Keratinocyte (primary cell): ENCODE results near the gene EPB41L4B. TPM values are rescaled to one million over a fixed set of nuclear protein-coding genes. Genes with fewer than 3 reads are reported as not detected.
A peak's percentile ranks its signal among the peaks of the same experiment; 100 is the strongest.

Experiments used
- DNase-seq: peaks from one replicate; pipeline ENCODE4 v3.0.0-alpha.2; 2011; ENCODE audit warnings: low read depth, missing footprints, low spot score
- FAIRE-seq: peaks from 2 replicates; lab custom pipeline; 2011; peaks lifted over from hg19 to GRCh38; lab: Jason Lieb, UNC
- H2AFZ ChIP-seq: 2 replicates; pipeline ENCODE4 v1.6.0; 2012; ENCODE audit warnings: low read length, control low read depth, inconsistent platforms; ENCODE audit not compliant: control insufficient read depth
- H3K27ac ChIP-seq: 2 replicates; pipeline ENCODE4 v1.5.1; 2011; ENCODE audit warnings: low read length; ENCODE audit not compliant: control insufficient read depth, insufficient read depth
- H3K27me3 ChIP-seq: 3 replicates; pipeline ENCODE4 v1.6.0; 2011; ENCODE audit warnings: low read length; ENCODE audit not compliant: control insufficient read depth, insufficient read depth; ENCODE audit errors: extremely low read depth
- H3K36me3 ChIP-seq, 2 experiments: 2 replicates in 1 of 2; 3 replicates in 1 of 2; pipeline ENCODE4 v1.5.1; 2011; ENCODE audit warnings: low read length in 2 of 2, mild to moderate bottlenecking in 1 of 2; ENCODE audit not compliant: control insufficient read depth in 2 of 2, insufficient read depth in 2 of 2; ENCODE audit errors: extremely low read depth in 1 of 2
- H3K4me1 ChIP-seq: 3 replicates; pipeline ENCODE4 v1.5.1; 2011; ENCODE audit warnings: low read length; ENCODE audit not compliant: control insufficient read depth, insufficient read depth; ENCODE audit errors: extremely low read depth
- H3K4me2 ChIP-seq: 3 replicates; pipeline ENCODE4 v1.6.0; 2011; ENCODE audit warnings: low read depth, low read length; ENCODE audit not compliant: control insufficient read depth, insufficient read depth; ENCODE audit errors: extremely low read depth
- H3K4me3 ChIP-seq, 3 experiments: fragments of 200-600 bp in 1 of 3; sonication (generic) in 1 of 3; 2 replicates in 2 of 3; 3 replicates in 1 of 3; pipeline ENCODE4 v1.5.1; 2011 to 2016; ENCODE audit warnings: low read length in 3 of 3, mild to moderate bottlenecking in 3 of 3, control low read depth in 2 of 3, inconsistent platforms in 1 of 3, low read depth in 1 of 3, mixed read lengths in 1 of 3, mixed run types in 1 of 3, moderate library complexity in 1 of 3; ENCODE audit not compliant: control insufficient read depth in 2 of 3, insufficient read depth in 2 of 3; ENCODE audit errors: extremely low read depth in 1 of 3
- H3K79me2 ChIP-seq: 2 replicates; pipeline ENCODE4 v1.6.0; 2012; ENCODE audit warnings: low read length; ENCODE audit not compliant: control insufficient read depth, insufficient read depth
- H3K9ac ChIP-seq: 3 replicates; pipeline ENCODE4 v1.6.0; 2011; ENCODE audit warnings: low read length; ENCODE audit not compliant: control insufficient read depth, insufficient read depth; ENCODE audit errors: extremely low read depth
- H3K9me1 ChIP-seq: 3 replicates; pipeline ENCODE4 v1.6.0; 2011; ENCODE audit warnings: low read length; ENCODE audit not compliant: control insufficient read depth, insufficient read depth; ENCODE audit errors: extremely low read depth
- H3K9me3 ChIP-seq: 2 replicates; pipeline ENCODE4 v1.5.1; 2012; ENCODE audit warnings: low read depth, low read length; ENCODE audit not compliant: control insufficient read depth
- H4K20me1 ChIP-seq: 3 replicates; pipeline ENCODE4 v1.6.0; 2011; ENCODE audit warnings: low read length; ENCODE audit not compliant: control insufficient read depth, insufficient read depth; ENCODE audit errors: extremely low read depth
- EZH2 ChIP-seq: IDR thresholded peaks from one replicate; pipeline ENCODE4 v1.6.1; 2012; ENCODE audit warnings: inconsistent platforms, mild to moderate bottlenecking, low read length, moderate library complexity
- dilution Hi-C: fragments of 300-500 bp; cut with MboI; formaldehyde crosslinking; loops from one replicate; pipeline ENCODE4 v1.7.0; 2020; ENCODE audit warnings: low sequenced_read_pairs; ENCODE audit not compliant: extremely low pct_ligation_motif_present
- polyA plus RNA-seq, 5 experiments: library from polyadenylated mRNA; depleted of rRNA in 3 of 5; stranded (reverse) in 3 of 5; stranded (forward) in 1 of 5; unstranded in 1 of 5; fragments of >200 nt; gene quantifications; 1 replicate in 1 of 5; 2 replicates in 3 of 5; 3 replicates in 1 of 5; pipeline versions ENCODE4 v1.2.1 to v1.2.3, GENCODE V29; 2011 to 2012; ENCODE audit warnings: missing spikeins in 2 of 5, low read depth in 1 of 5, low replicate concordance in 1 of 5
- TF ChIP-seq, protein P1 (sequence below), 3 experiments: IDR thresholded peaks in 1 of 3; conservative IDR thresholded peaks in 1 of 3; optimal IDR thresholded peaks in 1 of 3; 2 replicates in 2 of 3; 3 replicates in 1 of 3; pipeline versions ENCODE3 to v1.5.1; 2011; ENCODE audit warnings: low read length in 3 of 3, mild to moderate bottlenecking in 3 of 3, moderate library complexity in 2 of 3, control low read depth in 1 of 3, inconsistent platforms in 1 of 3; ENCODE audit not compliant: insufficient read depth in 2 of 3; ENCODE audit errors: extremely low read depth in 1 of 3

The EPB41L4B gene
- polyA plus RNA-seq, 1 donor (not counting 4 experiments of a cell fraction or from before 2014, with no cell fraction given), result 13.7 TPM

DNA sequence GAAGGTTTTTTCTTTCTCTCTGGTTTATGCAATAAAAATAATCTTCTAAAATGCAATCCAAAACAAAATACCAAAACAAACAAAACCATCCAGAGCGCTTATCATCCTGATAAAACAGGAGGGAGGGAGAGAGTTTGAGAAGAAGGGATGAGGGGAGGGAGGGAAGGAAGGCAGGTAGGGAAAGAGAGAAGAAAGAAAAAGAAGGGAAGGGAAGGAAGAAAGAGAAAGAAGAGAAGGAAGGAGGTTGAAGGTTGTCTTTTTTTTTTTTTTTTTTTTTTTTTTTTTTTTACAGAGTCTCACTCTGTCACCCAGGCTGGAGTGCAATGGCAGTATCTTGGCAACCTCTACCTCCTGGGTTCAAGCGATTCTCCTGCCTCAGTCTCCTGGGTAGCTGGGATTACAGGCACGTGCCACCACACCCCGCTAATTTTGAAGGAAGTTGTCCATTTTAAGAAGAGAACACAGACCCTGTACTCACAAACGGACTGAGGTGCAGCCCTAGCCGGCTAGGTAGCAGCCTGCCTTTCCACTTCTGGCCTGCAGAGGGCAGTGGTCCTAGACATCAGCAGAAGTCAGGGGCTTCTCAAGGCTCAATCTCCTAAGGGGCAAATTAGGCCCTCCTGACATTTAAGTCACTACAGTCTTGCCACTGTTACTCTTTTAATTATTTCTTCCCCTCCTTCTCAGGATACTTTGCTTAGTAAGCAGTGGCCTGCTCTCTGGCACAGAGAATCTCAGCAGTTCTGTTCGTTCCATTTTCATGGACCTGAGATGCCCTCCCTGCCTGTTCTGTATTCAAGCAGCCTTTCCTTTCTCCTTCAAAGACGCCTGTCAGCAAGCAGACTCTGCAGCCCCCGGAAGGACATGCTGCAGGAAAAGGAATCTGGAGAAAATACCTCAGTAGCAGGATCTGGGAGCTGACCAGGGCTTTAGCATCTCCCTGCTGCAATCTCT, 76.4 kb downstream of the EPB41L4B start:
- H3K4me3 ChIP-seq, result no peak overlapping the region
- H3K9ac ChIP-seq, result no peak overlapping the region
- TF ChIP-seq, protein P1, sequence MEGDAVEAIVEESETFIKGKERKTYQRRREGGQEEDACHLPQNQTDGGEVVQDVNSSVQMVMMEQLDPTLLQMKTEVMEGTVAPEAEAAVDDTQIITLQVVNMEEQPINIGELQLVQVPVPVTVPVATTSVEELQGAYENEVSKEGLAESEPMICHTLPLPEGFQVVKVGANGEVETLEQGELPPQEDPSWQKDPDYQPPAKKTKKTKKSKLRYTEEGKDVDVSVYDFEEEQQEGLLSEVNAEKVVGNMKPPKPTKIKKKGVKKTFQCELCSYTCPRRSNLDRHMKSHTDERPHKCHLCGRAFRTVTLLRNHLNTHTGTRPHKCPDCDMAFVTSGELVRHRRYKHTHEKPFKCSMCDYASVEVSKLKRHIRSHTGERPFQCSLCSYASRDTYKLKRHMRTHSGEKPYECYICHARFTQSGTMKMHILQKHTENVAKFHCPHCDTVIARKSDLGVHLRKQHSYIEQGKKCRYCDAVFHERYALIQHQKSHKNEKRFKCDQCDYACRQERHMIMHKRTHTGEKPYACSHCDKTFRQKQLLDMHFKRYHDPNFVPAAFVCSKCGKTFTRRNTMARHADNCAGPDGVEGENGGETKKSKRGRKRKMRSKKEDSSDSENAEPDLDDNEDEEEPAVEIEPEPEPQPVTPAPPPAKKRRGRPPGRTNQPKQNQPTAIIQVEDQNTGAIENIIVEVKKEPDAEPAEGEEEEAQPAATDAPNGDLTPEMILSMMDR (optimal IDR thresholded peaks at IDR 0.05 in 1 of 3, IDR thresholded peaks at IDR 0.05 in 1 of 3, conservative IDR thresholded peaks at IDR 0.05 in 1 of 3; ENCODE audit: extremely low read depth in 1 of 3, insufficient read depth in 2 of 3, low read length in 3 of 3), result peak; percentile 91 to 95 (median 94)
- no peak for TF ChIP-seq EZH2
- H3K36me3 ChIP-seq, result peaks cover 1 to 2% of the 10 kb centered on the region in 2 experiments
- FAIRE-seq (peak; percentile 62), DNase-seq (no peak)
- no peak overlapping the region for H3K4me2 ChIP-seq
- no peaks in the 10 kb centered on the region for H4K20me1 ChIP-seq
- H3K9me3 ChIP-seq, result no peaks in the 10 kb centered on the region
- no peaks in the 10 kb centered on the region for H3K9me1 ChIP-seq
- no peak overlapping the region for H2AFZ ChIP-seq
- no peaks in the 10 kb centered on the region for H3K4me1 ChIP-seq
- dilution Hi-C loops, result no loop called here
- H3K27ac ChIP-seq, result no peak overlapping the region
- H3K79me2 ChIP-seq, result no peaks in the 10 kb centered on the region
- H3K27me3 ChIP-seq, result no peaks in the 10 kb centered on the region

DNA sequence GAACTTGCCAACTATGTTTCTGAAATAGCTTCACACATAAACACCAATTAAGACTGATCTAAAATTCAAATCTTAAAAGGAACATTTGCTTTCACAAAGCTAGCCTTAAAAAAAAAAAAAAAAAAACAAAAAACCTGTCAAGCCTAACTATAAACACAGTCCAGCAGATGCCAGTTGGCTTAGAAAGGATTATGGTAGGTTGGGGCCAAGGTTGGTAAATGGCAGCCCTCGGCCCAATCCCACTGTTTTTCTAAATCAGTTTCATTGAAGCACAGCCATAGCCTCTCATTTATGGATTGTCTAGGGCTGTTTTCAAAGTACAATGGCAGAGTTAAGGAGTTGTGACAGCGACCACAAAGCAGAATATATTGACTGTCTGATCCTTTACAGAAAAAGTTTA, 78.1 kb downstream of the EPB41L4B start:
- no peaks in the 10 kb centered on the region for H3K27me3 ChIP-seq
- no peaks in the 10 kb centered on the region for H3K9me1 ChIP-seq
- TF ChIP-seq, protein P1 (optimal IDR thresholded peaks at IDR 0.05 in 1 of 3, IDR thresholded peaks at IDR 0.05 in 1 of 3, conservative IDR thresholded peaks at IDR 0.05 in 1 of 3; ENCODE audit: extremely low read depth in 1 of 3, insufficient read depth in 2 of 3, low read length in 3 of 3), result no peak
- TF ChIP-seq EZH2, result no peak
- H3K4me1 ChIP-seq, result peaks cover 12% of the 10 kb centered on the region
- H4K20me1 ChIP-seq, result no peaks in the 10 kb centered on the region
- no peak overlapping the region for H3K9ac ChIP-seq
- DNase-seq, result no peak
- no peak for FAIRE-seq
- no peaks in the 10 kb centered on the region for H3K9me3 ChIP-seq
- H3K4me3 ChIP-seq, result no peak overlapping the region
- no peak overlapping the region for H3K27ac ChIP-seq
- no peak overlapping the region for H3K4me2 ChIP-seq
- peaks cover 1 to 2% of the 10 kb centered on the region in 2 experiments for H3K36me3 ChIP-seq
- dilution Hi-C loops, result no loop called here
- H2AFZ ChIP-seq, result no peak overlapping the region
- H3K79me2 ChIP-seq, result no peaks in the 10 kb centered on the region
